HG03558 (cell line): Measurements from ENCODE around the gene ZNF554.
"Not testable (repeated sequence)": the region's sequence is repeated elsewhere in the genome, so short reads cannot be mapped to it uniquely, and the experiment has no call there.

Experiments
- ATAC-seq: cut with Tn5 transposase; IDR thresholded peaks from one replicate; pipeline ENCODE4 v1.9.1; 2021; ENCODE audit warnings: moderate number of reproducible peaks; ENCODE audit not compliant: unreplicated experiment; ENCODE audit errors: extremely low read depth

ZNF554 gene

DNA sequence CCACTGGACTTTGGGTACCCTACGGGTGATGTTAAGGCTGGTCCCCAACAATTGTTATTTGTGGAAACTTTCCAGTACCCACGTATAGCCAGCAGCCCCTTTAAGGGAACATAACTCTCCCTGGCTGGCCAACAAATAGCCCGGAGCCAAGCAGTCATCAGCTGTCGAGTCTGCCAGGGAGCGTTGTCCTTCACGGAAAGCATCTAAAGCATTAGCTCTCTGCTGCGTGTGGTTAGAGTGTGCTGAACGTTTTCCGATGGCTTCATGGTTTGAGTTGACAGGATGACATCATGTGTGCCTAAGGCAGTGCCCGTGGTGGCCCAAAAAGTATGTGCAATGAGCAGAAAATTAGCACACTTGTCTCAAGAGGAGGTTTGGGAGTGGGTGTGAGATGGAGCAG is 44.1 kb downstream of the ZNF554 start:
- ATAC-seq: no peak

DNA sequence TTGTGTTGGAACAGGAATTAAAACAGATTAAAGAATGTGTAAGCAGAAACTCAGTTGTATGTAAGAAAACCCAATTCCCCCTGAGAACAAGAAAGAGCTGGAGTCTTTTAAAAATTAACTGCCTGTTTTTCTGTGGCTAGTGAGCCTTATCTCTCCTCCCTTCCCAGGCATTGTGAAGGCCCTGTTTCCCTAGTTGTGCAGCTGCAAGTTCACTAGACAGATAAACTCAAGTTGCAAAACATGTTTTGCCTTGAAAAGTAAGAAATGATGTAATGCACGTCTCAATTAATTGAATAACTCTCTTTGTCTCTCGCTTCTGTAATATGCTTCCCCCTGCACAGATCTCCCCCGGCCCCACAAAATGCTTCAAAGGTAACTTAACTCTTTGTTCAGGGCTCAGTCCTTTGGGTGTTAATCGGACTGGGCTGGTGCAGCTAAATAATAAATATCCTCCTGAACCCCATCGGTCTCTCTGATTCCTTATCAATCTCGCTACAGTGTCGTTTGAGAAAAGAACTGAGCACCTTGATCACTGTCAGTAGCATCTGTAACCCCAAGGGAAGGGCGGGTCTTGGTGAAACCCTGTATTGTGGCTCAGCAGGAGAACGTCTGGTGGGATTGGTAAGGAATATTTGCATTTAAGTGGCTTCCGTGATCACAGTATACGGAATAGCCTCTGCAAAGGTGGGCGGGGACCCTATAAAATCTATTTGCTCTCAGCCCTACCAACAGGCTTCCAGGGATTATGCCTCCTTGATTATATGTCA is 45.8 kb downstream of the ZNF554 start:
- no peak for ATAC-seq

DNA sequence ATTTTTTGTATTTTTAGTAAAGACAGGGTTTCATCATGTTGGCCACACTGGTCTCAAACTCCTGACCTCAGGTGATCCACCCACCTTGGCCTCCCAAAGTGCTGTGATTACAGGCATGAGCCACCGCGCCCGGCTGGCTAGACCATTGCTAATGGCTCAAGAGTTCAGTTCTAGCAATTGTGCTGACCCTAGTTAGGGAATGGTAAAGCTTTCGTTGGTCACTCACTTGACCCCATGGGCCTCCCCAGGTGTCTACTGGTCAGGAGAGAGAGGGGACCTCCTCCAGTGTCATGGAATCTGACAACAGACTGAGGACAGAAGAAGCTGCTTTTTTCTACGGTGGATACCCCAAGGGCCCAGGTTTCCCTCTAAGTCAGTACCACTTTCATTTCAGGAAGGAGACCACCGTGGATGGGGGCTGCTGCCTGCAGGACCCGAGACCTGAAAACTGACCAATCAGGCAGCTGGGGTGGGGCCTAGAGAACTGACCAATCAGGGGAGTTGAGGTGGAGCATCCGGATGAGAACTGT is 46.9 kb downstream of the ZNF554 start:
- ATAC-seq: no peak

DNA sequence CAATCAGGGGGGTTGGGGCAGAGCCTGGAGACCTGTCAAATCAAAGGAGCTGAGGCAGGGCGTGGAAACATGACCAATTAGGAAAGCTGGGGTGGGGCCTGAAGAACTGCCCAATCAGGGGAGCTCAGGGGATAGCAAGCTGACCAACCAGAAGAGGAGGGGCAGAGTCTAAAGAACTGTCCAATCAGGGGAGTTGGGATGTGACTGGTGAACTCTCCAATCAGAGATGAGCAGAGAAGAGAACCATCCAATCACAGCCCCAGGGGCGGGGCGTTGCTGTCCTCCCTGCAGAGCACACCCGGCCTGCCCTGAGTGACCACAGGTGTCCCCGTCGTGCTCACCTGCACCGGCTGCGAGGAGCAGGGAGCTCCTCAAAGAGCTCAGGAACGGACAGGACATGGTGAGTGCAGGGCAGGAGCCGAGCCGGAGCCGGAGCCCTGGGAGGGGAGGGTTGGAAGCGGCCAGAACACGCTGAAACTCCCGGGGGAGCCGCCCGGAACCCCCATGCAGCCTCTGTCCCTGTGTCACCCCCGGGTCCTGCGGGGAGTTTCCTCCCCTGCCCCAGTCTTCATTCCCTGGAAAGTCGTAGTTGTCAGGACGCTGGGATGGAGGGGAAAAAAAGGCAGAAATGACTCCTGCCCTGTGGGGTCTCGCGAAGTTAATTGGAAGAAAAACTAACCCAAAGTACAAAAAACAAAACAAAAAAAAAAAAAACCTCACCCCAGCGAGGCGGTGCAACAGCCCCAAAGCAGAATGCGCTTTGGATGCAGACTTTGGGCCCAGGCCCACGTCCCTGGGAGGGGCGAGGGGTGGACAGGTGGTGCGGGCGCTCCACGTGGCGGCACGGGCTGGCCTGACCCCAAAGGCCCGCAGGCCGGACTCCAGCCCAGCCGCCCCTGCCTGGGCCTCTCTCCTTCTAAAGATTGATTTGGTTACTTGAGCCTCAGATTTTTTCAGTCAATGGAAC is 47.6 kb downstream of the ZNF554 start, which contains the start of gene ZNF556:
TSS of gene ZNF556 (plus strand) at position 311 of the 967 bp plus-strand sequence. CDS start at position 398, 87 bp downstream.
- no peak for ATAC-seq

DNA sequence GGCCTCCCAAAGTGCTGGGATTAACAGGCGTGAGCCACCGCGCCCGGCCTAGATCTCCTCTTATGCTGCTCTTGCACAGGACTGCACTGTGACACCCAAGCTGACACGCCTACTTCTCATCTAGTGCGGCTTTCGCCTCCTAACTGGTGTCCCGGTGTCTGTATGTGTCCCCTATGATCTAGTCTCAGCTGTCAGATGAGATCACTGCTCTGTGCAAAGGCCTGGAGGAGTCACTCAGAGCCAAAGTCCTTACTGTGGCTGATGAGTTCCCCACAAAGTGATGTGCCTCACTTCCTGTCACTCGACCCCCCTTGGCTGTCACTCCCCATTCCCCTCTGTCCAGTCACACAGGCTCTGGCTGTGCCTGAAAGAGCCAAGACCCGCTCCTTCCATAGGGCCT is 50.0 kb downstream of the ZNF554 start:
- ATAC-seq: no peak

DNA sequence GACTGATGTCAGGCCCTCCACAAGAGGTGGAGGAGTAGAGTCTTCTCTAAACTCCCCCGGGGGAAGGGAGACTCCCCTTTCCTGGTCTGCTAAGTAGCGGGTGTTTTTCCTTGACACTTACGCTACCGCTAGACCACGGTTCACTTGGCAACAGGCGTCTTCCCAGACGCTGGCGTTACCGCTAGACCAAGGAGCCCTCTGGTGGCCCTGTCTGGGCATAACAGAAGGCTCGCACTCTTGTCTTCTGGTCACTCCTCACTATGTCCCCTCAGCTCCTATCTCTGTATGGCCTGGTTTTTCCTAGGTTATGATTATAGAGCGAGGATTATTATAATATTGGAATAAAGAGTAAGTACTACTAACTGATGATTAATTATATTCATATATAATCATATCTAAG is 52.5 kb downstream of the ZNF554 start:
- ATAC-seq: not testable (repeated sequence)

DNA sequence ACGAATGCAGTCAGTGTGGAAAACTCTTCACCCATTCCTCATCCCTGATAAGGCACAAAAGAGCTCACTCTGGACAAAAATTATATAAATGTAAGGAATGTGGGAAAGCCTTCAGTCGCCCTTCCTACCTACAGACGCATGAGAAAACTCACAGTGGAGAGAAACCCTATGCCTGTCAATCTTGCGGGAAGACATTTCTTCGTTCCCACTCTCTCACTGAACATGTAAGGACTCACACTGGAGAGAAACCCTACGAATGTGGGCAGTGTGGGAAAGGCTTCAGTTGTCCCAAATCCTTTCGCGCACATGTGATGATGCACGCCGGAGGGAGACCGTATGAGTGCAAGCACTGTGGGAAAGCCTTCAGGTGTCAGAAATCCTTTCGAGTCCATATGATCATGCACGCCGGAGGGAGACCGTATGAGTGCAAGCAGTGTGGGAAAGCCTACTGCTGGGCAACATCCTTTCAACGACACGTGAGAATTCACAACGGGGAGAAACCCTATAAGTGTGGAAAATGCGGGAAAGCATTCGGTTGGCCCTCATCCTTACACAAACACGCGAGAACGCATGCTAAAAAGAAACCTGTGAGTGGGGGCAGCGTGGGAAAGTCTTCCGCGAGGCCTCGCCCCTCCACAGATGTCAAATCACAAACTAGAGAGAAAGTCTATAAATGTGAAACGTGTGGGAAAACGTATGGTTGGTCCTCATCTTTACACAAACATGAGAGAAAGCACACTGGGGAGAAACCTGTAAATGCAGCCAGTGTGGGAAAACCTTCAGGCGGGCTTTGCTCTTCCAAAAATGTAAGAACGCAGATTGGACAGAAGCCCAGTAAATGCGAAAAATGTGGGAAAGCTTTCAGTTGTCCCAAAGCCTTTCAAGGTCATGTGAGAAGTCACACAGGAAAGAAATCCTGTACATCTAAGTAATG is 58.0 kb downstream of the ZNF554 start:
- no peak for ATAC-seq

DNA sequence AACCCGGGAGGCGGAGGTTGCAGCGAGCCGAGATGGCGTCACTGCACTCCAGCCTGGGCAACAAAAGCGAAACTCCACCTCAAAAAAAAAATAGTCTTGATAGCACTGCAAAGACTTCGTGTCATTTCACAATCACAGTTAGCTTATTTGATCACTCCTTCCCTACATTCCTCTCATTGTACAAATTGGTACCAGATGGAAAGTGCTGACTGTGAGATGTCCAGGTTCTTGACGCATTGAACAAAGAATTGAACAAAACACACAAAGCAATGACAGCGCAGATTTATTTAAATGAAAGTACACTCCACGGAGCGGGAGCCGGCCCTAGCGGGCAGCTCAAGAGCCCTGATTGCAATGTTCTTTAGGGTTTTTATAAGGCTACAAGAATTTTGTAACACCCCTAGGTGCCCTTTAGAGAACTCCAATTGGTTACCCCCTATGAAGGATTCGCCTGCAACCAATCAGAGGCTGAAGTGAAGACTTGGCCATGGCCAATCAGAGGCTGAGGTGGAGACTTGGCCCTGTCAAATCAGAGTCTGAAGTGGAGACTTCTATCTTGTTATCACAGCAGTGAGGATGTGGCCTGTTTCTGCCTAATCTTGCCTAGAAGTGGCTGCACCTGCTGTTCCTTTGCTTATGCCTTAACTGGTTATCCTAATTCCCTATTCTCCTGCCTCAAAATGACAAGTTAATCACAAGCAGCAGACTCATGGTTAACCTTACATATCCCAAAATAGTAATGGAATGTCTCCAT is 64.2 kb downstream of the ZNF554 start:
- ATAC-seq: no peak

DNA sequence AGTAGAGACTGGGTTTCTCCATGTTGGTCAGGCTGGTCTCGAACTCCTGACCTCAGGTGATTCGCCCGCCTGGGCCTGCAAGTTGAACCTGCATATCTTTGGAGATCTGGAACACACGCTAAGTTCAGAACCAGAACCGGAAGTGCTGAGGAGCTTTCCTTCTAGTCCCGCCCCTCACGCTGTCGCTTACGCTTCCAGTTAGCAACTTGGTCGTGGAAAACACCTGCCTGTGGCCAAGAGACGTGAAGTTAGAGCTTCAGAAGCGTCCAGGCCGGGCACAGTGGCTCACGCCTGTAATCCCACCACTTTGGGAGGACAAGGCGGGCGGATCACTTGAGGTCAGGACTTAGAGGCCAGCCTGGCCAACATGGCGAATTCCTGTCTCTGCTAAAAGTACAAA is 66.1 kb downstream of the ZNF554 start:
- no peak for ATAC-seq
